ENCODE data around the gene RALGAPA1.

Gene RALGAPA1

DNA sequence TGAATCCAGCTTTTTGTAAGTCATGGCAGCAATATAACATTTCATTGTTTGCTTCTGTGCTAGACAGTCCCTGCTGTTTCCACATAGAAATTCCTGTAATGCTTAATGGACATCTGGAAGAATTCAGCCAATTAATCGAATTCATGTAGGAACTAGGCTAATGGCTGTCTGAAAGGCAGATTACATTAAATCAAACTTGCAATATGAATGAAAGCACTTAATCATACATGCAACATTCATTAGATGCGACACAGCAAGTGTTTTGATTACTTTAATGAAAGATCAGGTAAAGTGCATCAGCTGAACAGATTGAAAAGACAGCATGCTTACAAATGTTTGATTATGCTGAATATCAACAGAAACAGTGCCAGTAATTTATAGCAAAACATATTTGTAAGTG is 299.2 kb downstream of the RALGAPA1 start:
- Histone ChIP-seq H3K9me3 (ENCODE audit: control insufficient read depth, insufficient read depth, low read length) (no peaks in the 10 kb centered on the region), H3F3A (ENCODE audit: control insufficient read depth, insufficient read depth) (no peaks in the 10 kb centered on the region), H3K36me3 (ENCODE audit: control insufficient read depth, low read length) (no peaks in the 10 kb centered on the region), H3K27me3 (ENCODE audit: control insufficient read depth, low read length) (no peaks in the 10 kb centered on the region), H3K9me2 (replicated peaks; ENCODE audit: control insufficient read depth, low read length) (no peaks in the 10 kb centered on the region), H3K79me2 (ENCODE audit: control insufficient read depth, low read length) (no peaks in the 10 kb centered on the region), H3K4me3 (ENCODE audit: low read length) (no peak overlapping the region), H3K27ac (ENCODE audit: low read depth, low read length) (no peak overlapping the region), H4K20me1 (ENCODE audit: control insufficient read depth, insufficient read depth, low read depth, low read length) (no peaks in the 10 kb centered on the region), H3K4me1 (ENCODE audit: control insufficient read depth, low read length) (no peaks in the 10 kb centered on the region), H3K4me2 (ENCODE audit: low read length) (no peak overlapping the region)
- TF ChIP-seq, protein P1, sequence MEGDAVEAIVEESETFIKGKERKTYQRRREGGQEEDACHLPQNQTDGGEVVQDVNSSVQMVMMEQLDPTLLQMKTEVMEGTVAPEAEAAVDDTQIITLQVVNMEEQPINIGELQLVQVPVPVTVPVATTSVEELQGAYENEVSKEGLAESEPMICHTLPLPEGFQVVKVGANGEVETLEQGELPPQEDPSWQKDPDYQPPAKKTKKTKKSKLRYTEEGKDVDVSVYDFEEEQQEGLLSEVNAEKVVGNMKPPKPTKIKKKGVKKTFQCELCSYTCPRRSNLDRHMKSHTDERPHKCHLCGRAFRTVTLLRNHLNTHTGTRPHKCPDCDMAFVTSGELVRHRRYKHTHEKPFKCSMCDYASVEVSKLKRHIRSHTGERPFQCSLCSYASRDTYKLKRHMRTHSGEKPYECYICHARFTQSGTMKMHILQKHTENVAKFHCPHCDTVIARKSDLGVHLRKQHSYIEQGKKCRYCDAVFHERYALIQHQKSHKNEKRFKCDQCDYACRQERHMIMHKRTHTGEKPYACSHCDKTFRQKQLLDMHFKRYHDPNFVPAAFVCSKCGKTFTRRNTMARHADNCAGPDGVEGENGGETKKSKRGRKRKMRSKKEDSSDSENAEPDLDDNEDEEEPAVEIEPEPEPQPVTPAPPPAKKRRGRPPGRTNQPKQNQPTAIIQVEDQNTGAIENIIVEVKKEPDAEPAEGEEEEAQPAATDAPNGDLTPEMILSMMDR (IDR thresholded peaks at IDR 0.05; ENCODE audit: low read depth, low read length, poor library complexity, severe bottlenecking), result no peak
- TF ChIP-seq EZH2phosphoT487 (IDR thresholded peaks at IDR 0.05; ENCODE audit: borderline replicate concordance, low read length), result no peak

DNA sequence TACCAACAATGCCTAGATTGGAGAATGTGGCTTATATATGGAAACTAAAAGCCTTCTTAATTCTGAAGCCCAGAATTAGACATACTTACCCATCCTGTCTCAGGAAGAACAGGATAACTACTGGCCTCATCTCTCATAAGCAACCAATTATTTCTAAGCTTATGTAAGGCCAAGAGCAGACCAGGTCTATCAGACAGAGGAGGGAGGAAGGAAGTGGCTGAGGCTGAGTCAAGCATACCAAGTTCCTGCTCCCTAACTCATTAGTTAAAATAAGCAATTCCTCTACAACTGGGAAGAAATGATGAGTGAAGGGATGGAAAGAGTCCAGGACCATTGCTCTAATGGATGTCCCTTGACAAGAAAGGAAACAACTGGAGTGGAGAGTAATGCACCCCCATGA is 302.2 kb downstream of the RALGAPA1 start:
- H3K9me3 ChIP-seq (ENCODE audit: control insufficient read depth, insufficient read depth, low read length), result no peaks in the 10 kb centered on the region
- H3K79me2 ChIP-seq (ENCODE audit: control insufficient read depth, low read length), result no peaks in the 10 kb centered on the region
- H3K27me3 ChIP-seq (ENCODE audit: control insufficient read depth, low read length), result peaks cover 3% of the 10 kb centered on the region; the same call in 1 of the 2 replicates
- no peaks in the 10 kb centered on the region for H4K20me1 ChIP-seq (ENCODE audit: control insufficient read depth, insufficient read depth, low read depth, low read length)
- no peak overlapping the region for H3K4me2 ChIP-seq (ENCODE audit: low read length)
- H3K4me1 ChIP-seq (ENCODE audit: control insufficient read depth, low read length), result no peaks in the 10 kb centered on the region
- H3K36me3 ChIP-seq (ENCODE audit: control insufficient read depth, low read length), result no peaks in the 10 kb centered on the region
- TF ChIP-seq, protein P1 (IDR thresholded peaks at IDR 0.05; ENCODE audit: low read depth, low read length, poor library complexity, severe bottlenecking), result no peak
- TF ChIP-seq EZH2phosphoT487 (IDR thresholded peaks at IDR 0.05; ENCODE audit: borderline replicate concordance, low read length), result no peak
- no peak overlapping the region for H3K27ac ChIP-seq (ENCODE audit: low read depth, low read length)
- no peaks in the 10 kb centered on the region for H3K9me2 ChIP-seq (replicated peaks; ENCODE audit: control insufficient read depth, low read length)
- H3K4me3 ChIP-seq (ENCODE audit: low read length), result no peak overlapping the region
- H3F3A ChIP-seq (ENCODE audit: control insufficient read depth, insufficient read depth), result no peaks in the 10 kb centered on the region

DNA sequence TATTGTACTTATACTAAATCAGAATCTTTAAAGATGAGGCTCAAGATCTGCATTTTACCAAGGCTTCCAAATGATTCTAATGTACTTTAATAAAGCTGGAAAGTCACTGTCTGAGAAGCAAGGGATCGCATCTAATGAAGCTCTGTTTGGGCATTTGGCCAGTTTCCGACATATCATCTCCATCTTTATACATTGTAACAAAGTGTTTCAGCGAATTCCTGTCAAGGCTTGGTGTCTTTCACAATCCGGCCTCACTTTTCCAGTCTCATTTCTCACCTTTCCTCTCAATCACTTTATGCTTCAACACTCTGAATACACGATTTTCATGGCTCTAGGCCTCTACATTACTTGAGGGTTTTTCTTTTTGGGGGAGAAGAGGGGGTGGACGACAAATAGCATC is 302.6 kb downstream of the RALGAPA1 start:
- H3K4me1 ChIP-seq (ENCODE audit: control insufficient read depth, low read length), result no peaks in the 10 kb centered on the region
- H3K27ac ChIP-seq (ENCODE audit: low read depth, low read length), result no peak overlapping the region
- H3K9me3 ChIP-seq (ENCODE audit: control insufficient read depth, insufficient read depth, low read length), result no peaks in the 10 kb centered on the region
- no peaks in the 10 kb centered on the region for H3K9me2 ChIP-seq (replicated peaks; ENCODE audit: control insufficient read depth, low read length)
- H3K27me3 ChIP-seq (ENCODE audit: control insufficient read depth, low read length), result peaks cover 3% of the 10 kb centered on the region; the same call in 1 of the 2 replicates
- no peak for TF ChIP-seq EZH2phosphoT487 (IDR thresholded peaks at IDR 0.05; ENCODE audit: borderline replicate concordance, low read length)
- TF ChIP-seq, protein P1 (IDR thresholded peaks at IDR 0.05; ENCODE audit: low read depth, low read length, poor library complexity, severe bottlenecking), result no peak
- H4K20me1 ChIP-seq (ENCODE audit: control insufficient read depth, insufficient read depth, low read depth, low read length), result no peaks in the 10 kb centered on the region
- H3K79me2 ChIP-seq (ENCODE audit: control insufficient read depth, low read length), result no peaks in the 10 kb centered on the region
- no peaks in the 10 kb centered on the region for H3K36me3 ChIP-seq (ENCODE audit: control insufficient read depth, low read length)
- H3F3A ChIP-seq (ENCODE audit: control insufficient read depth, insufficient read depth), result no peaks in the 10 kb centered on the region
- H3K4me2 ChIP-seq (ENCODE audit: low read length), result no peak overlapping the region
- no peak overlapping the region for H3K4me3 ChIP-seq (ENCODE audit: low read length)

All from DOHH2 (cell line).